GM18519 (cell line): ENCODE results near the gene LCLAT1.

ENCODE experiments used
- ATAC-seq: cut with Tn5 transposase; IDR thresholded peaks from one replicate; pipeline ENCODE4 v1.9.1; 2021; ENCODE audit warnings: mild to moderate bottlenecking, moderate library complexity; ENCODE audit not compliant: unreplicated experiment, low FRiP score

LCLAT1 gene

DNA sequence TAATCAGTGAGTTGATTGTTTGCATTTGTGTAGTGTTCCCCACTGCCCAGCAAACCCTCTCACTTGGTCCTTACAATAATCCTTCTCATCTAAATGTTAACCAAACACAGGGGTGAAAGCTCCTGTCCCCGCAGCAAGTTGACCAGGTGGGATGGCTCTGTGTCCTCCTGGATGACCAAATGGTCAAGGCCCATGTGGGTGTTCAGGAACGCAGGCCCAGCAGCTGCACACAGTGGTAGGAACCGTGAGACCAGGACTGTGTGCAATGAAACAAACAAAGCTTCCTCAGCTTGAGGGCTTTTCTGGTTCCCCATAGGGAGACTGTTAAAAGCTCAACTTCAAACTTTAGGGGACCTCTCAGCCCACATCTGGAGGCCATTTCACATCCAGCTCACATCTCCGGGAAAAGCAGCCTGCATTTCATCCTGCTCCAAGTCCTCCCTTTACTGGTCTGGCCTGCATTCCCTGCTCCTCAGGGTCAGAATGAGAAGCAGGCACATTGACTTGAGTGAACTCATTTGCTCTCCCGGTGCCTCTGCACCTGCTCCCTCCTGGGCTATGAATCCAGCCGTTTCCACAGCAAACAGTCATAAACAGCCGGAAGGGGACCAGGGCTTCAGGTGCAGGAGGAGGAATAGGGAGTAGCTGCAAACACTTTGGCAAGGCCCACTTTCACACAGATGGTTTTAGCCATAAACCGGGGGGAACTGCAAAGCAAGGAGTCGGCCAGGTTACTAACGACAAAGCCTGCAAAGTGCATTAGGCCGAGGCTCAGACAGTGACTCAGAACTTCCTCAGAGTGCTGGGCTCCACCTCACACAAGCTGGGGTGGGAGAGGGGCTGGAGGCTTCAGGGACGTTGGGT, 215.5 kb downstream of the LCLAT1 start:
- no peak for ATAC-seq

DNA sequence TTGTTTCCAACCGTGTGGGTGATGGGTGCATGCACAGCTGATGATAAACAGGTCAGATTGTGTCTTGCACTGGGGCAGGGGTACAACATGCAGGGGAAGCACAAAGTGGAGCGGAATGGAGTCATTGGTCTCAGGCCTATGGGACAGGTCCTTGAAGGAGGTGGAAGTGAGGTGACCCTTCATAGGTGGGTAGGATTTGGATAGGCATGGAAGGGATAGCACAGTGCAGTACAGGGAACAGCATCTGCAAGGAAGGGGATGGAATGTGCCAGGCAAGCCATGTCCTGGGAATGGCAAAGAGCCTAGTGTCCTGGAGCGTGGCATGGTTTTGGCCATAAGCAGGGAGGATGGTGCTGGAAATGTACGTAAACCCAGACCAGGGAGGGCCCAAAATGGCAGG, 216.3 kb downstream of the LCLAT1 start:
- no peak for ATAC-seq

DNA sequence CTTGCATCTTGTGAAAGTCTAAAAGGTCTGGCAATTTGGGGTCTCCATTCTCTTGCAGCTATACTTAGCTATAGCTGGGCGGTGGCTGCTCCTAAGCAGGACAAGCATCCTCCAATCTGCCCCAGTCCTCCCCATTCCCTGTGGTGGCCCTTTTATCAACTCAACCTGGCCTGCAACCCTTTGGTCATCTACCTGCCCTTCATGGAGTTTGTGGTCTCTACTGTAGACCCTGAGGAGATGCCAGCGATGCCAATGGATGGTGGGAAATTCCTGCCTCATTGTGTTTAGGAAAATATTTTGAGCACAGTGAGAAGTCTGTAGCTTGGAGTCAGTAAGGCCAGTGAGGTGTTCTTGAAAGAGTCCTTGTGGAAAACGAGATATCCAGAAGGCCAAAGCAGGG, 216.8 kb downstream of the LCLAT1 start:
- no peak for ATAC-seq

DNA sequence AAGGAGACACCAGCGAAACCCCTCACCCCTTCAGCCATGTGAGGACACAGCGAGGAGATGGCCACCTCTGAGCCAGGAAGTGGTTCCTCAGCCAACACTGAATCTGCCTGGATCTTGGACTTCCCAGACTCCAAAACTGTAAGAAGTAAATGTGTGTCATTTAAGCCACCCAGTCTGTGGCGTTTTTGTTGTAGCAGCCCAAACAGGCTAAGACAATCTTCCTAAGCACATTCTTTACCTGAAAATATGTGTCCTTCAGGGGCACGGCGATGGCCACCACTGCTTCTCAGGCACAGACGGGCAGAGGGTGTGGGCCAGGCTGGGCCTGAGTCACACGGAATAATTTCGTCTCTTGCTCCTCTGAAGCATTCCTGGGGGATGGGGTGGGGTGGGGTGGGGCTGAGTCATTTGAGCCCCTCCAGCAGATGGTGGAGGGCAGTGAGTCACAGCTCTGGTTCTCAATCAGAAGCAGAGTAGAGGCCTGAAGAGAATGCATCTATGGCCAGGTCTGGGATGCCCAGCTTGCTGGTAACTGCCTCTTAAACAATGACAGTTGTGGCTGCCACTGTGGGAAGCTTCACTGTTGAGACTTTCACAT, 217.8 kb downstream of the LCLAT1 start:
- no peak for ATAC-seq

DNA sequence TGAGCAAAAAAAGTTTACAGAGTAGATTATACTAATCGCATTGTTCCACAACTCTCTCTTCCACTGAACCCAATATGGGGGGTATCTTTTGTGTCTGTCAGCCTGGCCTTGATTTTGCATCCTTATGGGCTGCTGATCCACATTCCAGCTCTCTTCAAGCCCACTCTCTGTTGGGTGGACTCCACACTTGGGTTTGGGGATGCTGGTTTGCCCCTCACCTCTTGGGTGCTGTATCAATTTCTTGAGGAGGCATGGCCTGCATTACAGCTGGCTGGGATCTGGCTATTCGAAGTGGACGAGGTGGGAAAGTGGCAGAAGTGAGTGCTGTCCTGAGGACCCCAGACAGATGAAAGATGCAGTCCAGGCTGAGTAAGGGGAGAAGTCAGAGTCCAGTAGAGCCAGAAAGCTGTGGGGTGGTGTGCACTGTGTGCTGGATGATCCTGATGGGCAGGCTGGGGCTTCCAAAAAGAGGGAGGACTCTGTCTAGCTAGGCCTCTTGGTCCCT, 218.8 kb downstream of the LCLAT1 start:
- no peak for ATAC-seq

DNA sequence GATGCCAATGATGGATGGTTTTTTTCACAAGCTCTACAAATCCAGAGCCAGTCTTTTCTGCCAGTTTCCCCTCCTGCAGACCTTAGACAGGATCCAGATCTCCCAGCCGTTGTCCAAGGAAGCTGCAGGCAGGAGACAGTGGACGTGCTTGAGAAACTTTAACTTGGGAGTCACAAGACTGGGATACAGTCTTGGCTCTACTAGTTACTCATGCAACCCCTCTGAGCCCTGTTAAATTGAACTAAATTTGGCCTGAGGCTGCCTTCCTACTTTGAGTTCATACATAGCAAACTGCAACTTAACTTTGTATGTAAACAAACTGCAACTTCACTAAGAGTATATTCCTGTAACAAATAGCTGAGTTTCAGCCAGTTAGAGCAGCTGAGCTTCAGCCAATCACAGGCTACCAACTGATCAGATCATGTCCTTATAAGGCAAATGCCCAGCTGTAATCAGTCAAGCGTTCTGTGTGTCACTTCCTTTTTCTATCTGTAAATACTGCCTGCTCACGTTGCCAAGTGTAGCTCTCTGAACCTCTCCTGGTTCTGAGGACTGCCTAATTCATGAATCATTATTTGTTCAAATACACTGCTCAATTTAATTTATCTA, 219.3 kb downstream of the LCLAT1 start:
- ATAC-seq = peak; percentile 54

DNA sequence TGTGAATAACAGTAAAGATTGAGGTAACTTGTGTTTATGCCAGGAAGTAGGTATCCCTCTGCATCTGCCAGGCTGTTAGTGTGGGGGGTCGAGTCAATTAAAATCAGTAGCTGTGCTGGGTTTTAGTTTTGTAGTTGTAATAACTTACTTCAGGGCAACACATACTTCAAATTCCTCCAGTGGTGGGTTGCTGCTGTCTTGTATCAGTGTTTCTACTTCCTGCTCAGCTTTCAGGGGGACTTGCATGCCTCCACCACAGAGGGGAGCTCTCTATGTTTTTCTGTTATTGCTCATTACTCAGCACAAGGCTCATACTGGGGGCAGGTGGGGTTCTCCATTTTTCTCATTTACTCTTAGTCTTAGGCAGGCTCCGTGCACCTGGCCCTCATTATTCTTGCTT, 223.4 kb downstream of the LCLAT1 start:
- no peak for ATAC-seq

DNA sequence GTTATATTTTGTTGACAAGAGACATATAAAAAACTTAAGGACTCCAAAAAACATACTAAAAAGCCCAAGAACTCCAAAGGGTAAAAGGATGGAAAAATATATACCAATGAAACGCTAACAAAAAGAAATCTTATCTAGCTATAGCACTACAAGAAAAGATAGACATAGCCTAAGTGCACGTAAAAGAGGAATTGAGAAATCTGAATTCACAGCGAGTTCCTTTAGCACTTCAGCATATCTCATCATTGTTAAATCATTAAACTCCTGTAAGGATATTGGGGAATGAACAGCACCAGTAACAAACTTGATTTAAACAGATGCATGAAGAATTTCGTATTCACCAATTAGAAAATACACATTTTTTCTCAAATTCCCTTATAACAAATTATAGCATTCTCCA, 226.1 kb downstream of the LCLAT1 start:
- ATAC-seq = no peak

DNA sequence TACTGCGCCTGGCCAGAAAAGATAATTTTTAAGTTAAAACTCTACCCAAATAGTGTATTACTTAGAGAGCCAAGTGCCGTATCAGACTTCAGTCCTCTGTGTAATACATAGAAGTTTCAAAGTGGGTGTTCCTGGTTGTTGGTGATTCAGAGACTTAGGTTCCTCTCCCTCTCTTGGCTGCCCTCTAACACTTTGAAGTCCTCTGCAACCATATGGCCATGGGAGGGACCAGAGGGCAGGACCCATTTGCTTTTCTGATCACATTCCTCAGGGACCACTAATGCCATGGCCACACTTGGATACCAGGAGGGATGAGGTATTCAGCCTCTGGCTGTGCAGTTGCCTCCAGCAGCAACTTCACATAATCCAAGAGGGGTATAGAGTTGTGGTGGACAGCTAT, 228.7 kb downstream of the LCLAT1 start:
- no peak for ATAC-seq

DNA sequence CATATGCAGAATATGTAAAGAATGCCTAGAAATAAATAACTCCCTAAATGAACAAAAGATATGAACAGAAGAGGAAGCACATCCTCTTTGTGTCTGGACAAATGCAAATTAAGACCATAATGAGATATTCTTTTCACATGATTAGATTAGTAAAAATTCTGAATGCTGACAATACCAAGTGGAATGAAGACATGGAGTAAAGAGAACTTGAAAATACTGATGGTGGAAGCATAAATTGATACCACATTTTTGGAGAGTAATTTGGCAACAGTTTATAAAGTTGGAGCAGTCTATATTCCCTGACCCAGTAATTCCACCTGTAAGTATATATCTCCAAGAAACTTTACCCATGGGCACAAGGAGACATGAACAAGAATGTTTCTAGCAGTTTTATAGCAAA, 230.2 kb downstream of the LCLAT1 start:
- ATAC-seq = no peak

DNA sequence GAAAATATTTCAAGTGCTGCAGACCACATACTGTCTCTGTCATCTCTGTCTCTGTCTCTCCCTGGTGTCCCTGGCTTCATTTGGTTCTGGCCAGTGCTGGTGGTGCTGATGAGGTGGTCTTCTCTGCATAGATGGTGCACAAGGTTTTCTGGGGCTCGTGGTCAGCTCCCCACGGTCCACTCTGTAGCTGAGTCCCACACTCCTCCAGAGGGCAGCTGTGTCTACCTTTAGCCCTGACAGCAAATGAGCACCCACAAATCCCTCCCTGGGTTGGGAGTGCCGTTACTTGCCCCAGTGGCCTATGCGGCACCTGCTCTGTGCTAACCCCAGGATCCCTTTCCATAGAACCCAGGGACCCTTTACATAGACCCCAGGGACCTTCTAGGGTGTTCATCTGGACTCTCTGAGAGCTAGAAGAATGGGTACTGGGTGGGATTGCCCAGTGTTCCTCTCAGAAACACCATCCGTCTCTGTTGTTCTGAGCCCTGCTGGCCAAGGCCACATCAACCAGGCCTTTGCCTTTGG, 230.9 kb downstream of the LCLAT1 start:
- no peak for ATAC-seq

DNA sequence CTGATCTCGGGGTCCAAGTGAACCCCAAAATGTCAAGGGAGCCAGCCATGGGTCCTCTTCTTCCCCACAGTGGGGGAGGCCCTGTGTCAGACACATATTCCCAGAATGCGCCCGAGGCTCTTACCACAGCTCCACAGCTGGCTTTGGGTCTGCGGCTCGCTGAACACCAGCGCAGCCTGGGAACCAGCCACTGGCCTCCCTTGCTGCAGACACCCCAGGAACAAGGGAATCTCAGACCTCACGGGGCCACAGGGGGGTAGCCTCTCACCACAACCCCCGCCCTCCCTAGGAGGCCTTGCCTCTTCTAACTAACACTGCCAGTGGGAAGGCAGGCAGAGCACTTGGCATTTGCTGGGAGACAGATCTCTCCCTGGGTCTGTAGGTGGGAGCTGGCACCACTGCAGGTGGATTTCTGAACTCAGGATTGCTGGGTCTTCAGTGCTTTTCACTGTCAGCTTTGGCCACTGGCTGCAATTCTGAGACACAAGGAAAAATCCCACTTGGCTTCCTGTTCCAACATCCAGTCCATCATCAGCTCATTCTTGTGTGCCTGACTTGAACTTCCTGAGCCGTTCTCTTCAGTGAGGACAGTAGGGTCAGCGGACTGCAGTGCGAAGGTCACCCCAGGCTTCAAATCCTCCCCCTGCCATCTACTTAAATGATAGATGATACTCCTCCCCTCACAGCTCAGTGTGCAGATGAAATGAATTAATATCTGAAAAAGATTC, 231.5 kb downstream of the LCLAT1 start:
- ATAC-seq = no peak

DNA sequence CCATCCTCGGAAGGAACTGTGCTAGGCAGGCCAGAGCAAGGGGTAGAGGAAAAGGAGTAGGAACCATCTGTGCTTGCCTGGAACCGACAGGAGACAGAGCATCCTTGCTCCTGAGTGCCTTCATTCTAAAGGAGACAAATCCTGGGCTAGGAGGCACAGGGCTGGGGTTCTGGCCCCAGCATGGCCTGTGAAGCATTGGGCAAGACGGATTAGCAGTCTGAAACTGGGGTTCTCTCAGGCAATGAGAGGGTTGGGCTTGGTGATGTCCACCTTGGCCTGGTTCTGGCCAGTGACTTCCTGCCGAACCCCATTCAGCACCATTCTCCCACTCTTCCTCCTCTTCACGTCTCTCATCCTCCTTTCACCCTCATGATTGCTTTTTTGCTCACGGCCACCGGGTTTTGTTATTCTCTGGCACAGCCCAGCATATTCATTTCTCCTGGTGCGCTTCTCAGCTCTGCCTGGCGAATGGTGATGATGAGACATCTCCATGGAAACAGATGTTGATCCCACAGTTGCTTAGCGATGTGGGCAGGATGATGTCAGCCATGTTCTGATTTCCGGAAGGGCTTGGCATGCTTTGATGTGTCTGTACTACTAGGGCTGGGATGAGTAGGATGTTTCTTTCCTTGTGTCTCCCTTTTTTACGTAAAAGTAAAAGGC, 232.5 kb downstream of the LCLAT1 start:
- ATAC-seq = no peak

DNA sequence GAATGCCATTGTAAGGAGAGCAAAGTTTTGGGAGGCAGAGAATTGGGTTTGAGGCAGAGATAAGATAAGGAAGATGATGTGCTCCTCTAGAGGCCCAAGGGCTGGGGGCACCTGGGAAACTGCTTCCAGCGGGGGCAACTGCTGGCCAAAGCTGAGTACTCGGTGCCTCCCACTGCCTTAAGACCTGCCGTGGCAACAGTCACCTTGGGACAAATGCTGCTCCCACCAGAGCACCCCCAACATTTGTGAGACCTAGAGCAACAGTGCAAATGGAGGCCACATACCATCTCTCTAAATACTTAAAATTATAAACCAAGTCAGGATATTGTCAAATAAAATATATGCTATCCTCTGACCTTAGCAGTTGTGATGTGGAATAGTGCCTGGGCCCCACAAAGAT, 233.1 kb downstream of the LCLAT1 start:
- ATAC-seq = no peak

DNA sequence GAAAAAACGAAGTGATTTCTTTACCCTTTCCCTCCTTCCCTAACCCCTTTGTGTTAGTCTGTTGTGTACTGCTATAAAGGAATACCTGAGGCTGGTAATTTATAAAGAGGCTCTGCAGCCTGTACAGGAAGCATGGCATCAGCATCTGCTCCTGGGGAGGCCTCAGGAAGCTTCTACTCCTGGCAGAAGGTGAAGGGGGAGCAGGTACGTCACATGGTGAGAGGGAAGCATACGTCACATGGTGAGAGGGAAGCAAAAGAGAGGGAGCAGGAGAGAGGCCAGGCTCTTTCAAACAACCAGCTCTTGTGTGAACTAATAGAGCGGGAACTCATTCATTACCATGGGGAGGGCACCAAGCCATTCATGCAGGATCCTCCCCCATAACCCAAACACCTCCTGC, 234.0 kb downstream of the LCLAT1 start:
- ATAC-seq = no peak

DNA sequence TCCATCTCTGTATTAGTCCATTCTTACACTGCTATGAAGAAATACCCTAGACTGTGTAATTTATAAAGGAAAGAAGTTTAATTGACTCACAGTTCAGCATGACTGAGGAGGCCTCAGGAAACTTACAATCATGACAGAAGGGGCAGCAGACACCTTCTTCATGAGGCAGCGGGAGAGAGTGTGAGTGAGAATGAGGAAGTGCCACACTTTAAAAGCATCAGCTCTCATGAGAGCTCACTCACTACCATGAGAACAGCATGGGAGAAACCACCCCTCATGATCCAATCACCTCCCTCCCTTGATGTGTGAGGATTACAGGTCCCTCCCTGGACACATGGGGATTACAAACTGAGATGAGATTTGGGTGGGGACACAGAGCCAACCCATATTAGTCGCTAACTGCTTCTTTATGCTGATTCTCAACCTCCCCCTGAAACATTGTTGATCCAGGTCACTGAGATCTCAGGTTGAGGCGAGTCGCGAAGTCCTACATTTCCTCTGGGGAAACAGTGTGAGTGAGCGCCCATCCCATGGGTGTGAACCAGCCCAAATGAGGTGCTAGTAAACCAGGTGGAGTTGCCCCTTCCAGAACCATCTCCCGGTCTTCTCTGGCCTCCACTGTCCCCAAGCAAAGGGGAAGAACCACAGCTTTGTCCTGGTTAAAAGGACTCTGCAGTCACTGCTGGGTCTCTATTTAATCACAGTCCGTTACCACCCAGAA, 236.3 kb downstream of the LCLAT1 start:
- ATAC-seq = no peak

DNA sequence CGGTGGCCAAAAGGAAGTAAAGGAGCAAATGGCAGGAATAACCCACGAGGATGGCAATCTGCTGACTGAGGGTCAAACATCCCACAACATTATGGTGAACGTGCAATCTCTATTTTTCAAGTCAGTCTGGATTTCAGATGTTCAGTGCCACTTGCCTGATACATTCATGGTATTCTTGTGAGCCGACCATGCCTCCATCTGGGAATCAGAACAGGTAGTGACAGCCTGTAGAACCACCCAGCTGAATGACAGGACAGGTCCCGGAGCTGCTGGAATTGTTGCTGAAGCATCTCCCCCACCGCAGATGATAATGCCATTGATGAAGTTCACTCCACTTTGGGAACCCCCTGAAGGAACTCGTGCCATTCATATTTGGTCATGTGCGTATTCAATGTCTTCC, 237.0 kb downstream of the LCLAT1 start:
- no peak for ATAC-seq

DNA sequence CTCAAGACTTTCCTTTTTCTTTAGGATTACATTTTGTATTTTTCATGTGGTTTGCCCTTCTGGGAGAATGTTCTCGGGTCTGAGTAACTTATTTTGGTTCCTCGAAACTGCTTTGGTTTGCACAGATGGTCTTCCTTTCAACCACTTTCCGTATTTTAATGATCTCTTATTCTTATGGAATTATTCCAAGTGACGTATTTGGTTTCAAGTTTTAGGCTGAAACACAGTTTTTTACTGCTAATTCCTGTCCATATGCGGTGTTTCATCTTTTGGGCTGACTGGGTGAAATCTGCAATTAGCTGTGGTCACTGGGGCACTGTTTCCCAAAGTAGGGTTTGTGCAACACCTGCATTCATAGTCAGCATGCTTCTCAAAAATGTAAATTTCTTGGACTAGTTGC, 237.5 kb downstream of the LCLAT1 start:
- no peak for ATAC-seq

DNA sequence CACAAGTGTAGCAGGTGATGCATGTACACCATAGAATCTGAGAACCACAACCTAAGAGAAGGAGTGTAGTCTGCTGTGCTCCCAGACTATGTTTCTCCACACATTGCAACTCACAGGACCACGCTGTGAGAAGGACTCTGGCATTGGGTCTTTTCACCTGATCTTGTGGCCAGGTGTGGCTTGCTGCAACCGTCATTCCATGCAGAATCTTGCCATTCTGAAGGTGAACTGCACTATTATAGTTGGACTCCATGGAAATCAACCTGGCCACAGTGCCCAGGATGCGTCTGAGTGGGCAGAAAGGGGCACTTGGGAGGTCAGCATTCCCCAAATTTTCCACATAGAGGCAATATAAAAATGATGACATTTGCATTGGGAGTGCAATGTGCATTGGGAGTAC, 237.9 kb downstream of the LCLAT1 start:
- no peak for ATAC-seq

DNA sequence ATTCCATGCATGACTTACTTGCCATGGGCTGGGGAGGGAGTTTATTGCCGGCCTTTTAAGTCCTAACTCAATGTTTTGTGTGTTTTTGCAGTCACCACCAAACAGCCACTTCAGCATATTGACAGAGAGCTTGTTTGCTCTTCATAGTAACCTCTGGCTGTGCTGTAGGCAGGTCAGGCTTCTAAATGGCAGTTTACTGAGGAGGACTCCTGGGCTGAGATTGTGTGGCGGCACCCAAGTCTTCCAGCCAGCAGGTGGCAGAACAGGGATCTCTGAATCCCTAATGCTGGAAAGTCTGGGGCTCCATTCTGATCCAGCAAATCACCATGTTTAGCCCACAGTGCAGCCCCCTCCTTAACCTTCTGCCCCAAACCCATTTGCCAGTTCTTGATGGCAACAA, 239.0 kb downstream of the LCLAT1 start:
- no peak for ATAC-seq
